BLaER1 (cell line): ENCODE data around the gene TNPO3.
"Not testable (repeated sequence)": the region's sequence is repeated elsewhere in the genome, so short reads cannot be mapped to it uniquely, and the experiment has no call there.

Experiments
- H3K27ac ChIP-seq: shearing (Covaris generic); formaldehyde crosslinking; 2 replicates; pipeline ENCODE4 v1.8.1; 2022
- H3K27me3 ChIP-seq: shearing (Covaris generic); formaldehyde crosslinking; 2 replicates; pipeline ENCODE4 v1.8.1; 2022
- H3K36me3 ChIP-seq: shearing (Covaris generic); formaldehyde crosslinking; 2 replicates; pipeline ENCODE4 v1.8.1; 2022
- H3K4me1 ChIP-seq: shearing (Covaris generic); formaldehyde crosslinking; 2 replicates; pipeline ENCODE4 v1.8.1; 2022
- H3K4me2 ChIP-seq: shearing (Covaris generic); formaldehyde crosslinking; 2 replicates; pipeline ENCODE4 v1.8.1; 2022
- H3K4me3 ChIP-seq: shearing (Covaris generic); formaldehyde crosslinking; 2 replicates; pipeline ENCODE4 v1.8.1; 2022
- H3K9ac ChIP-seq: shearing (Covaris generic); formaldehyde crosslinking; 2 replicates; pipeline ENCODE4 v1.8.1; 2022
- H3K9me3 ChIP-seq: shearing (Covaris generic); formaldehyde crosslinking; 2 replicates; pipeline ENCODE4 v1.8.1; 2022
- H4K20me1 ChIP-seq: shearing (Covaris generic); formaldehyde crosslinking; 2 replicates; pipeline ENCODE4 v1.8.1; 2022
- Cebpa-rat ChIP-seq: shearing (Covaris generic); IDR thresholded peaks from 2 replicates; pipeline ENCODE4 v1.8.1; 2022

The TNPO3 gene

GRCh38 chr7:129006636-129007414 lies 48.1 kb downstream of the TNPO3 start:
- Histone ChIP-seq H3K27ac (no peak overlapping the region), H3K4me3 (no peak overlapping the region), H4K20me1 (peaks cover 23% of the 10 kb centered on the region; the same call in 1 of the 2 replicates)

GRCh38 chr7:129005186-129005585 lies 49.7 kb downstream of the TNPO3 start:
- no peak for TF ChIP-seq Cebpa-rat
- H3K9ac ChIP-seq: no peak overlapping the region
- no peak overlapping the region for H3K4me2 ChIP-seq
- H3K9me3 ChIP-seq: peaks cover 7% of the 10 kb centered on the region; the same call in 1 of the 2 replicates
- no peak overlapping the region for H3K4me3 ChIP-seq
- H3K27ac ChIP-seq: no peak overlapping the region
- H4K20me1 ChIP-seq: peaks cover 21% of the 10 kb centered on the region; the same call in 1 of the 2 replicates
- peaks cover 78% of the 10 kb centered on the region for H3K36me3 ChIP-seq
- H3K4me1 ChIP-seq: peaks cover 17% of the 10 kb centered on the region
- no peaks in the 10 kb centered on the region for H3K27me3 ChIP-seq

More at GRCh38 chr7:129006636-129007414, 48.1 kb downstream of the TNPO3 start:
- peaks cover 19% of the 10 kb centered on the region for H3K4me1 ChIP-seq
- H3K9ac ChIP-seq: no peak overlapping the region
- H3K27me3 ChIP-seq: no peaks in the 10 kb centered on the region
- H3K36me3 ChIP-seq: peaks cover 75% of the 10 kb centered on the region
- H3K4me2 ChIP-seq: no peak overlapping the region
- H3K9me3 ChIP-seq: peaks cover 7% of the 10 kb centered on the region; the same call in 1 of the 2 replicates
- TF ChIP-seq Cebpa-rat: no peak

- no peak for TF ChIP-seq Cebpa-rat
- H4K20me1 ChIP-seq: no peaks in the 10 kb centered on the region
- H3K36me3 ChIP-seq: peaks cover 99% of the 10 kb centered on the region
These were observed 57.7 kb downstream of the TNPO3 start for GRCh38 chr7:128997181-128997580.

GRCh38 chr7:128994560-128994959 lies 60.4 kb downstream of the TNPO3 start:
- H3K9me3 ChIP-seq, H3K9ac ChIP-seq, H3K4me2 ChIP-seq, H4K20me1 ChIP-seq, H3K4me1 ChIP-seq, H3K27me3 ChIP-seq, H3K4me3 ChIP-seq, H3K27ac ChIP-seq: not testable (repeated sequence)
- peaks cover 98% of the 10 kb centered on the region for H3K36me3 ChIP-seq

More at GRCh38 chr7:128997181-128997580, 57.7 kb downstream of the TNPO3 start:
- no peak overlapping the region for H3K4me3 ChIP-seq
- H3K27me3 ChIP-seq: no peaks in the 10 kb centered on the region
- no peak overlapping the region for H3K9ac ChIP-seq
- H3K4me1 ChIP-seq: no peaks in the 10 kb centered on the region
- no peaks in the 10 kb centered on the region for H3K9me3 ChIP-seq
- H3K4me2 ChIP-seq: no peak overlapping the region
- no peak overlapping the region for H3K27ac ChIP-seq

- Histone ChIP-seq H3K4me3 (no peak overlapping the region), H3K9ac (no peak overlapping the region), H3K9me3 (no peaks in the 10 kb centered on the region), H3K36me3 (peaks cover 95% of the 10 kb centered on the region), H3K27ac (no peak overlapping the region), H3K4me1 (no peaks in the 10 kb centered on the region), H3K4me2 (no peak overlapping the region), H4K20me1 (no peaks in the 10 kb centered on the region), H3K27me3 (no peaks in the 10 kb centered on the region)
- TF ChIP-seq Cebpa-rat: no peak
These were observed 61.5 kb downstream of the TNPO3 start for GRCh38 chr7:128993419-128993818.

- H3K36me3 ChIP-seq: peaks cover 95% of the 10 kb centered on the region
These were observed 65.0 kb downstream of the TNPO3 start for GRCh38 chr7:128989961-128990360.

GRCh38 chr7:128988372-128988771 lies 66.5 kb downstream of the TNPO3 start:
- TF ChIP-seq Cebpa-rat: no peak
- Histone ChIP-seq H4K20me1 (no peaks in the 10 kb centered on the region), H3K4me3 (no peak overlapping the region), H3K9me3 (no peaks in the 10 kb centered on the region), H3K4me2 (no peak overlapping the region), H3K36me3 (peaks cover 94% of the 10 kb centered on the region), H3K4me1 (no peaks in the 10 kb centered on the region), H3K27ac (no peak overlapping the region), H3K27me3 (no peaks in the 10 kb centered on the region), H3K9ac (no peak overlapping the region)

More at GRCh38 chr7:128989961-128990360, 65.0 kb downstream of the TNPO3 start:
- Histone ChIP-seq H3K9ac (no peak overlapping the region), H3K27me3 (no peaks in the 10 kb centered on the region), H3K4me3 (no peak overlapping the region), H3K4me1 (no peaks in the 10 kb centered on the region), H3K4me2 (no peak overlapping the region), H3K9me3 (no peaks in the 10 kb centered on the region), H3K27ac (no peak overlapping the region), H4K20me1 (no peaks in the 10 kb centered on the region)
- no peak for TF ChIP-seq Cebpa-rat

- no peak overlapping the region for H3K27ac ChIP-seq
- H3K4me1 ChIP-seq: no peaks in the 10 kb centered on the region
- no peak overlapping the region for H3K4me2 ChIP-seq
- peaks cover 91% of the 10 kb centered on the region for H3K36me3 ChIP-seq
- H4K20me1 ChIP-seq: no peaks in the 10 kb centered on the region
- no peak overlapping the region for H3K9ac ChIP-seq
- H3K9me3 ChIP-seq: no peaks in the 10 kb centered on the region
- H3K4me3 ChIP-seq: no peak overlapping the region
- H3K27me3 ChIP-seq: no peaks in the 10 kb centered on the region
- no peak for TF ChIP-seq Cebpa-rat
These were observed 68.3 kb downstream of the TNPO3 start for GRCh38 chr7:128986609-128987008.

GRCh38 chr7:128985660-128986059 lies 69.3 kb downstream of the TNPO3 start:
- Histone ChIP-seq H3K27ac (no peak overlapping the region), H3K27me3 (no peaks in the 10 kb centered on the region), H3K36me3 (peaks cover 92% of the 10 kb centered on the region), H4K20me1 (no peaks in the 10 kb centered on the region), H3K9me3 (no peaks in the 10 kb centered on the region), H3K4me1 (no peaks in the 10 kb centered on the region), H3K9ac (no peak overlapping the region), H3K4me2 (no peak overlapping the region), H3K4me3 (no peak overlapping the region)
- TF ChIP-seq Cebpa-rat: no peak

- no peaks in the 10 kb centered on the region for H3K9me3 ChIP-seq
- H3K4me2 ChIP-seq: no peak overlapping the region
- H3K4me3 ChIP-seq: no peak overlapping the region
- H3K27ac ChIP-seq: no peak overlapping the region
- H3K4me1 ChIP-seq: no peaks in the 10 kb centered on the region
- H3K36me3 ChIP-seq: peaks cover 96% of the 10 kb centered on the region
- no peaks in the 10 kb centered on the region for H3K27me3 ChIP-seq
- H4K20me1 ChIP-seq: no peaks in the 10 kb centered on the region
- H3K9ac ChIP-seq: no peak overlapping the region
- TF ChIP-seq Cebpa-rat: no peak
These were observed 72.8 kb downstream of the TNPO3 start for GRCh38 chr7:128982105-128982504.
